Hematopoietic multipotent progenitor cell treated with erythropoietin and hydrocortisone succinate and interleukin-3 and kit ligand, for 4 days (in vitro differentiated cells): Measurements from ENCODE around the gene CAPN5.

Experiments
- DNase-seq: peaks from one replicate; pipeline ENCODE4 v3.0.0-alpha.2; 2015

The CAPN5 gene

GRCh38 chr11:77067861-77068443, 1.2 kb downstream of the CAPN5 start:
- DNase-seq: no peak

DNA sequence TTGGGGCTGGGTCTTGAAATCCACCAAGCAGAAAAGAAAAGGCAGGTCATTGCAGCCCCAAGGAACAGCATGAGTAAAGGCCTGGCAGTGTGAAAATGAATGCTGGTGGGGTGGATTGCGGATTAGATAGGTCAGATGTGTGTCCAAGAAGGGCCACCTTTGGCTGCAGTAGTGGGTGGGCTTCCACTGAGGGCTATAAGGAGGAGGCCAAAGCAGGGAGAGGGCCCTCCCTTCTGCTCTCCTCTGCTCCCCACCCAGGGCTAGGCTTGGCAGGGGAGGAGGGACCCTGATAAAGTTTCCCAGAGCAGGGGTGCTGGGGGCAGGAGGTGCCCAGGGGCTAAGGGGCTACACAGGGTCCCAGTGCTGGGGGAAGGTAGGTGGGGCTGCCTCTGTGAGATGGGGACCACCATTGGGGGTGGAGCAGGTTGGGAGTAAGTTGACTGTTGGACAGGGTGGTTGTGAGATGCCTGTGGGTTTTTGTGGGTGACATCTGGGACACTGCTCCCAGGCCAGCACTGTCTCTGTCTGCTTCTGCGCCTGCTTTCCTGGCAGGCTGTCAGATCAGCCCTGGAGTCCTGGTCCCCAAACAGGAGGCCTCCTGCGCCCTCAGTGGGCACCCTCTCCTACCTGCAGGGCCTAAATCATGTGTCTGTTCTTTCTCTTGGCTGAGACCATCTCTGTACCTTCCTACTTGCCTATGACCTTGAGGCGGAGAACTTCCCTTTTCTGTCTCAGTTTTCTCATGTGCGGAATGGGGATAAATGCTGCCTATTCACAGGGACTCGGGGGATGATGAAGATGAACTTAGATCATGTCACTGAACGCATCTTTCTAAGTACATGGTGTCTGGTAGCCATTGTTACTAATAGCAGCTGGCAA, 1.9 kb downstream of the CAPN5 start:
- DNase-seq: no peak

GRCh38 chr11:77069336-77069968, 2.7 kb downstream of the CAPN5 start:
- no peak for DNase-seq

- no peak for DNase-seq
Observed at GRCh38 chr11:77069969-77070582, 3.3 kb downstream of the CAPN5 start.

GRCh38 chr11:77071077-77071476, 4.3 kb downstream of the CAPN5 start:
- DNase-seq: no peak

DNA sequence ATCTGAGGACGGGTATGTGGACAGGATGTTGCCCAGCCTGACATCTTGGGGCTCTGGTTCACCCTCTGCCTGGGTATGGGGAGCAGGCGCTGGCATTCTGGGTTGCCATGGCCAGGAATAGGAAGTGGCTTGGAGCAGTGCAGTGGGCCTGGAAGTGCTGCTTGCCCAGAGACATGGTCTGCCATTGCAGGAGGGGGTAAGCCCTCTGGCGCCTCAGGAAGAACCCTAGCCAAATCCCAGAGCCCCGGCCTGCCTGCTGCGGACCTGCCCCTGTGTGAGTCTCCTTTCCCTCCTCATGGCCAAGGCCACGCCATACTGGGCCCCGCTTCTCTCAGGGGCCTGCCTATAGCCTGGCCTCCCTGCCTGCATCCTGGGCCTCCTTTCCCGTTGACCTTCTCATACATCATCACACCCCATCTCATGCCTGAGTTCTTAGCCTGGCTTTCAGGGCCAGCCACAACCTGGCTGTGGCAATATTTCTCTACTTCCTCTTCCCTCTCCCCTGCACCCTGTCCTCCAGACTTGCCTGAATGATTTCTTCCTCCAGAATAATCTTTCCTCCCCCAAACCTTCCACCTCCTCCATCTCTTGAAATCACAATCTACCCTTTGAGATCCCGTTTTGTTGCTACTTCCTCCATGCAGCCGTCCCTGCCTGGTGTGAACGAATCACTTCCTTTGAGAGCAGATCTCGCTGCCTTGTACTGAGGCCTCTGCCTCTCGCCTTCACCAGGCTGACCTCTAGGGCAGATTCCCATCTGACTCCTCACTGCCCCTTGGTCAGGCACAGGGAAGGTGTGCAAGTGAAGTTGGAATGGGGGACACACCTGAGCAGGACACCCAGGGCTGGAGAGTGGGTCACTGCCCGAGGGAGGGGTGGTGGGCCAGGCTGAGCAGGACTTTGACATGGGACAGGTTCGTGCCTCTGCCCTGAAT, 5.2 kb downstream of the CAPN5 start:
- peak; percentile 45 for DNase-seq

DNA sequence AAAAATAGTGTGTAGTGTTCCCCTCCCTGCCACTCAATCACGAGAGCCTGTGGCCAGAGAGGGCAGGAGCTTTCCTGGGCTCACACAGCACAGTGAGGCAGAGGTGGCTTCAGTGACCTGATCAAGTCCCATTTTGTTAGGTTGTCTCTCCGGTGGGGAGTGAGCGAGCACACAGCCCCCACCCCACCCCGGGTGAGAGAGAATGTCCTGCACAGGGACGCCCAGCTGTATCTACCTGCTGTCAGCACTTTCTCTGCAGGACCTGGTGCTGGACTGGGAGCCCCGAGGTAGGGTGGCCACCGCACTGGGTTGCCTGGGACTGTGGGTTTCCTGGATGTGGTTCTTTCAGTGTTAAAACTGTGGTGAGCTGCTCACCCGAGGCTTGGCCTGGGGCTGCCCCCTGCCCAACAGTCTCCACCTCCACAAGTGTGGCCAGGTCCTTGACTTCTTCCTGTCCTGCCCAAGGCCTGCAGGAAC, 6.1 kb downstream of the CAPN5 start:
- no peak for DNase-seq

DNA sequence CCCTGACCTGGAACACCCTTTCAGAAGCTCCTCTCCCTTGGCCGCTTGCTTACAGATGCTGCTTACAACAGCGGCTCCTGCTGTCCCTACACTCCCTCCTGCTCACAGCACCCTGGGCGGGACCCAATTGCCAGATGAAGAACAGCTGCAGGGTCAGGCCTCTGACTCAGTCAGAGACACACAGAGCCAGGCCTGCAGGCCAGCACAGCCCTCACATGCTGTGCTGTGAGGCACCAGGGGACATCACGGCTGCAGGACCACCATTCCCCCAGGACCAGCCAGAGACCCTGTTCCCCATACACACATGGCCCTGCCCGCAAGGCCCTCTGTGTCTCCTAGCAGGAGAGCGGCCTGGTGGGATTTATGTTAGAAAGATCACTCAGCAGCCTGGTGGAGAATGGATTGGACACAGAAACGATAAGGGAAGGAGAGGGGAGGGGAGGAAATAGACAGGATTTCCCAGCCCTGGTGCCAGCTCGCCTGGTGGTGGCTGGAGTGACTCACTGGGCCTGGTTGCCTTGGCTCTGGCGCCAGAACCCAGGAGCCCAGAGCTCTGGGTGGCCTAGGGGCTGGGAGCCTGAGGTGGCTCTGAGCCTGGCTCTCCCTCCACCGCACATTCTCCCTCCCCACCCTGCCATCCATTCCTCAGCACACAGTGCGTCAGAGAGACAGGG, 6.7 kb downstream of the CAPN5 start:
- DNase-seq: peak; percentile 54

GRCh38 chr11:77074205-77074604, 7.4 kb downstream of the CAPN5 start:
- no peak for DNase-seq

DNA sequence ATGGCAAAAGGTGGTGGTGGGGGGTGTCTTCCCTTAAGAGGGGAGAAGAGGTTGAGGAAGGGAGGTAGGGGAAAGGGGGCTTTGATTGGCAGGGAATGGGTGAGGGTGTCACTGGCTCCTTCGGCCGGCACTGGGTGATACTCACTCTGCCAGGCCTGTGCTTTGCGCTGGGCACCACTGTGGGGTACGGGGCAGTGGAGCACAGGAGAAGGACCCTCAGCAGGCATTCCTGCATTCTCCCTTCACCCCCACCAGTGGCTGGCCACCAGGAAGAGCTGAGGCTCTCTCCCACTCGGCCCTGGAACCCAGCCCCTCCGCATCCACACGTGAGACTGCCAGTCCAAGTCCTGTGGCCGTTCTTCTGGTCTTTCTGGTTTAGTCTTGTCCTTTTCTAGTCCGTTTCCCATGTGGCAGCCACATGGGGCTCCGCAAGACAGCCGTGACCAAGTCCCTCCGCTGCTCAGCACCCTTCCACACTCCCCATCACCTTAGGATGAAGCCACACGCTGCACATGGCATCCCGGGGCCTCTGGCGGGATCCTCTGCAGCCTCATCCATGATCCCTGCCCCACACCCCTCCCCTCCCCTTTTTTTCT, 8.0 kb downstream of the CAPN5 start:
- DNase-seq: no peak

- DNase-seq: no peak
Observed at GRCh38 chr11:77075425-77075905, 8.7 kb downstream of the CAPN5 start.

DNA sequence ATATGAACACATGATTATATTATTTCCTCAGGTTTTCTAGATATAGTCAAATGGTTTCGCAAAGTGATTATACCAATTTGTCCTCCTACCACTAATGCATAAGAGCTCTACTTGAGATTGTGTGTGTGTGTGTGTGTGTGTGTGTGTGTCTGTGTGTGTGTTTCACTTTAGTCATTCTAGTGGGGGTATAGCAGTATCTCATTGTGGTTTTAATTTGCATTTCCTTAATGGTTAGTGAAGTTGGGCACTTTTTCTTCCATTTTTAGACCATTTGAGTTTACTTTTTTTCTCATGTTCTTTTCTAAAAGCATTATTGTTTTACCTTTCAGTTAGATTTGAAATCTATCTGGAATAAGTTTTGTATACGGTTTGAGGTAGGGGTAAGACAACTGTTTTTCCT, 12.9 kb downstream of the CAPN5 start:
- no peak for DNase-seq

GRCh38 chr11:77080643-77081210, 14.0 kb downstream of the CAPN5 start:
- no peak for DNase-seq

DNA sequence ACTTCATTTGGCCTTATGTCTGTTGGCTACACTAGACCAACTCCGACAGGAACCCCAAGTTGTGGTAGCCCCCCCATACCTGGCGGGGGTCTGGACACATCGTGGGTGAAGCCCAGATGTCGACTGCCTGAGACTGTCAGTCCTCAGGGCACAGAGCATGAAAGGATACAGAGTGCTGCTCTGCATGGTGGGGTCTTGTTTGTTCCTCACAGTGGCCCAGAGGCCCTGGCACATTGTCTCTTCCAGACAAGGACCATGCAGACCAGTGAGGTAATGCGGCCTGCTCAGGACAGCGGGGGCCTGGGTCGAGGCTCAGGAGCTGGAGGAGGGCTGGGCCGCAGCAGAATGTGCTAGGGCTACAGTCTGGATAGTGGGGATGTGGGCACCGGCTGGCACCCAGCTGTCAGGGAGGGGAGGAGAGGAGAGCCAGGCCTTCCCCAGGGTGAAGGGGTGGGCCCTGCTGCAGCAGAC, 14.6 kb downstream of the CAPN5 start:
- DNase-seq: no peak

- DNase-seq: no peak
Observed at GRCh38 chr11:77081976-77082836, 15.4 kb downstream of the CAPN5 start.

DNA sequence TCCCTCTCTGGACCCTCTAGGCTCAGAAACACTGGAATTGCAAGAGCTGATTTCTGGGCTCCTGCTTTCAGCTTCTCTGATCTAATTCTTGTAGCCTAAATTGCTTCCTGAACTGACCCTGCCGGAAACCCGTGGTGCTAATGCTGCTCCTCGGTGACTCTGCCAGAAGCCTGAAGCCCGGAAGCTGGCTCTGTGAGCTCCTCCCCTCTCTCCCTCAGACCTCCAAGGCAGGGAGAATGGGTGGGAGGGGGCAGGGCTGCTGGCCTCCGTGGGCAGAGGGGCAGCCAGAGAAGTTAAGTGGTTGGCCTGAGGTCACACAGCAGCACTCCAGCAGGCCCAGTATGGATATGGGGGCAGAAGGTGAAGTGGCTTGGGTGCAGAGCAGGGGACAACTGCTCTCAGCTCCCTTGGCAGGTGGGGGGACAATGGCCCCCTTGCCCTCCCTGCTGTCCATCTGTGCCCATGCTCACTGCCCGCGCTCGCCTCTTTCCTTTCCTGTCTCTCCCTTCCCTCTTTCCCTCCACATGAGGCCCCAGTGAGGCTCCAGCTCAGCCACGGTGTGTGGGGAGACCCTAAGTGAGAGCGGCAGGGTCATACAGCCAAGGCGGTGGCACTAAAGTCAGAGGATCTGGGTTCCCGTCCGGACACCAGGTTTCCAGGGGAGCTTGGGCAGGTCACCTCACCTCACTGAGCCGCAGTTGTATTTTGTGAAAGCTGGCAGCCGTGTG, 16.2 kb downstream of the CAPN5 start:
- DNase-seq: peak; percentile 89

DNA sequence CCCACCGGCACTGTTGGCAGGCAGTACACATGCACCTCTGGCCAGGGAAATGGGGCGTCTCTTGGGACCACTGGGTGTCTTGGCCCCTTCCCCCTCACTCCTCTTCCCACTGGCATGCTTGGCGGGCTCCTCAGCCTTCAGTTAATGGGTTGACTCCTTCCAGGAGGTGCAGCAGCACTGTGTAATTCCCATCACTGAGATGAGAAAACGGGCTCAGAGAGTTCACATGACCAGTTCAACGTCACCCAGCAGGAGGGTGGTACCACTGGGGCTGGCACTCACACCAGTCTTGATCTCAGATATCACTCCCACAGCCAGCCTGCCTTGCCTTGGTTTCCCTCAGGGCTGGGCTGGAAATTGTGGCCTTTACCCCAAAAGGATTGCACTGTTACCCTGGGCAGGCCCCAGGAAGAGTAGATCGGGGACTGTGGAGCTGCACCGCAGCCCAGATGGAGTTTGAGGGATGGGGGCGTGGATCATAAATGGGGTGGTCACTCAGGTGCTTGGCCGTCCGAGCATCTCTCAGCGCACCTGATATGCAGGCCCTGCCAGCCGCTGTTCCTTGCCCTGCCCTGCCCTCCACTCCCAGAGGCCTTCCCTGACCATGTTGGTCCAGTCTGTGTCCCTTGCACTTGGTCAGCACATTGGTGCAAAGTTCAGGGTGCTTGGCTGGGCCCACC, 16.9 kb downstream of the CAPN5 start:
- DNase-seq: no peak

DNA sequence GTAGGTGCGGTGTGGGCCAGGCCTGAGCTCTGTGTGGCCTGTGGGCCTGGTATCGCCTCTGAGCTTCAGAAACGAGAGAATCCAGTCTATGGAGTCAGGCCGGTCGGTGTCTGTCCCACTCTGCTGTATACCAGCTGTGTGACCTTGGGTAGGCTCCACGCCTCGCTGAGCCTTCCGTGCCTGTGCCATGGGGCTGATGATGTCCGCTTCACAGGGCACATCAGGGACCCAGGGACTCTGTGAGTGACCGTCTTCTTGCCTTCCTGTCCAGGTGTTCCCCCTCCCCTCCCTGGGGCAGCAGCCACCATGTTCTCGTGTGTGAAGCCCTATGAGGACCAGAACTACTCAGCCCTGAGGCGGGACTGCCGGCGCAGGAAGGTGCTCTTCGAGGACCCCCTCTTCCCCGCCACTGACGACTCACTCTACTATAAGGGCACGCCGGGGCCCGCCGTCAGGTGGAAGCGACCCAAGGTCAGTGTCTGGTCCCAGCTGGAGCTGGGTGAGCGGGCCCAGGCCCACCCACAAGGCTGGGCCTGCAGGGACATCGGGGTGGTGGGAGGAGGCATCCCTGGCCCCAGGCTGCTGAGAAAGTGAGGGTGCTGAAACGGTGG, 17.9 kb downstream of the CAPN5 start:
- no peak for DNase-seq
